Left hindlimb (tissue), 1 donor: ENCODE measurements around the gene TANGO6.
"Not testable (repeated sequence)": the region's sequence is repeated elsewhere in the genome, so short reads cannot be mapped to it uniquely, and the experiment has no call there.

Experiments
- DNase-seq: peaks from one replicate; pipeline ENCODE4 v3.0.0-alpha.2; 2018

The TANGO6 gene

GRCh38 chr16:69019811-69020210 lies 176.5 kb downstream of the TANGO6 start:
- no peak for DNase-seq

- no peak for DNase-seq
These were observed 185.8 kb downstream of the TANGO6 start for GRCh38 chr16:69029121-69029520.

GRCh38 chr16:69031877-69032301 lies 188.6 kb downstream of the TANGO6 start:
- no peak for DNase-seq

- DNase-seq: no peak
These were observed 190.0 kb downstream of the TANGO6 start for GRCh38 chr16:69033151-69033949.

- DNase-seq: no peak
These were observed 192.0 kb downstream of the TANGO6 start for GRCh38 chr16:69035375-69035774.

GRCh38 chr16:69036399-69037091 lies 193.2 kb downstream of the TANGO6 start:
- DNase-seq: no peak

- DNase-seq: no peak
These were observed 194.2 kb downstream of the TANGO6 start for GRCh38 chr16:69037373-69038160.

- no peak for DNase-seq
These were observed 196.1 kb downstream of the TANGO6 start for GRCh38 chr16:69039333-69039941.

GRCh38 chr16:69040144-69040909 lies 197.0 kb downstream of the TANGO6 start:
- no peak for DNase-seq

GRCh38 chr16:69048328-69049120 lies 205.2 kb downstream of the TANGO6 start:
- DNase-seq: no peak

GRCh38 chr16:69049146-69049545 lies 205.8 kb downstream of the TANGO6 start:
- no peak for DNase-seq

- DNase-seq: no peak
These were observed 206.5 kb downstream of the TANGO6 start for GRCh38 chr16:69049603-69050375.

GRCh38 chr16:69051517-69051830 lies 208.1 kb downstream of the TANGO6 start:
- not testable (repeated sequence) for DNase-seq

- no peak for DNase-seq
These were observed 211.7 kb downstream of the TANGO6 start for GRCh38 chr16:69055008-69055407.

GRCh38 chr16:69055980-69056379 lies 212.6 kb downstream of the TANGO6 start:
- no peak for DNase-seq

- DNase-seq: no peak
These were observed 213.1 kb downstream of the TANGO6 start for GRCh38 chr16:69056421-69056820.

- DNase-seq: no peak
These were observed 214.4 kb downstream of the TANGO6 start for GRCh38 chr16:69057400-69058378.

GRCh38 chr16:69063491-69063890 lies 220.2 kb downstream of the TANGO6 start:
- not testable (repeated sequence) for DNase-seq

GRCh38 chr16:69064124-69064763 lies 220.9 kb downstream of the TANGO6 start:
- no peak for DNase-seq
